GM23248 (cell line): ENCODE results near the gene ATP6V1B1.

Experiments
- EZH2 ChIP-seq: fragments of 200-600 bp; sonication (generic); IDR thresholded peaks from 2 replicates; pipeline ENCODE4 v1.6.1; 2018; ENCODE audit warnings: antibody characterized with exemption, mild to moderate bottlenecking; ENCODE audit not compliant: insufficient read depth, poor library complexity, severe bottlenecking
- EZH2phosphoT487 ChIP-seq: fragments of 200-600 bp; sonication (generic); IDR thresholded peaks from 2 replicates; pipeline ENCODE4 v1.6.1; 2018; ENCODE audit warnings: antibody characterized with exemption, moderate library complexity, mild to moderate bottlenecking, low read depth; ENCODE audit not compliant: insufficient read depth

DNA sequence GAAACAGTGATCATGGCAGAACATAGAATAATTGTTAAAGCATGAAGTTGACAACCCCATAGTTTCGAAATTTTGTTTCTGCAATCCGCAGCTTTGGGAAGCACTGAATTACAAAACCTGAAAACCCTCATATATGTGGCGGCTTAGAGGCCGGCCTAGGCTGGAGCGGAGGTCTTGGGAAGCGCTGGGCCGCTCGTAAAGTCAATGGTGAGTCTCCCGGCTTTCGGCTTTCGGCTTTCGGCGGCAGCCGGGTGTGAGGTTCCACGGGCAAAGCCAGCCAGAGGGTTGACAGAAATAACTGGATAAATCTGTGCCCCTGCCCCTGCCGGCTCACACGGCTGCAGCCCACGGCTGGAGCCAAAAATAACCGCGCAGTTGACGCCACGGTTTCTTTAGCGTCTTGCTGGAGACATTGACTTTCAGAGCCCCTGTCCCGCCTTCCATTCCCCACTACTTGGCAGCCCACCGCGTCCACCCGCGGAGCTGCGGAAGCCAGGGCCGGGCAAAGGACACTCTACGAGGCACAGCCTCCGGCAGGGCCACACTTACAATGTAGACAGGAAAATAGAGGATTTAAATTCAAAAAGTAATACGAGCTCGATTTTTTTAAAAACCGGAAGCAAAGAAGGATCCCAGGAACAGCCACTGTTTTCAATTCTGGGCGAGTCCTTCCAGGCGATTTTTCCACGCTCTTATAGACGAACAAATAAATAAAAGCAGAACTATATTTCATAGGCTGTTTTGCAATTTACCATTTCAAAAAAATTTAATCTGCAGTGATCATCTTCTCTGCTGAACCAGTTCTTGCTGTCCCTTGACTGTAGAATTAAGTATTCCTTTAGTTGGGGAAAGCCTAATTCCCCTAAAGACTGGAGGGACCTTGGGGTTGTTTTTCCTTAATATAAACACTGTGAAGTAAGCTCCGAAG lies 28.3 kb upstream of the ATP6V1B1 start:
- TF ChIP-seq EZH2 (no peak), EZH2phosphoT487 (no peak)
